Upper lobe of left lung (tissue), 6 donors: ENCODE data around the gene NCAN. TPM values are rescaled to one million over a fixed set of nuclear protein-coding genes. Genes with fewer than 3 reads are reported as not detected.
A peak's percentile ranks its signal among the peaks of the same experiment; 100 is the strongest.

Source experiments
- ATAC-seq, 2 donors: fragments of 200-7000 bp; cut with Tn5 transposase; one replicate each; pipeline ENCODE4 v1.9.1; 2022; ENCODE audit warnings: mild to moderate bottlenecking in 2 of 2, moderate library complexity in 2 of 2; ENCODE audit not compliant: low FRiP score in 2 of 2
- DNase-seq, 2 donors: peaks; one replicate each; pipeline ENCODE4 v3.0.0-alpha.2; 2019 to 2020
- H3K27ac ChIP-seq, 4 donors: fragments of 200-600 bp; sonication (generic); one replicate each; pipeline ENCODE4 v1.5.1; 2016 to 2019
- H3K27me3 ChIP-seq, 4 donors: fragments of 200-600 bp; sonication (generic); one replicate each; pipeline ENCODE4 v1.5.1; 2017 to 2019
- H3K36me3 ChIP-seq, 4 donors: fragments of 200-600 bp; sonication (generic); one replicate each; pipeline ENCODE4 v1.5.1; 2016 to 2019
- H3K4me1 ChIP-seq, 4 donors: fragments of 200-600 bp; sonication (generic); one replicate each; pipeline ENCODE4 v1.5.1; 2018 to 2019
- H3K4me3 ChIP-seq, 4 donors: fragments of 200-600 bp; sonication (generic); one replicate each; pipeline ENCODE4 v1.5.1; 2017 to 2019; ENCODE audit warnings: mild to moderate bottlenecking in 2 of 4, moderate library complexity in 1 of 4
- H3K9me3 ChIP-seq, 4 donors: fragments of 200-600 bp; sonication (generic); one replicate each; pipeline ENCODE4 v1.5.1; 2018 to 2019
- EP300 ChIP-seq, 4 donors: sonication (generic); formaldehyde crosslinking; IDR thresholded peaks; one replicate each; pipeline ENCODE4 v1.5.1; 2017; ENCODE audit warnings: antibody characterized with exemption in 4 of 4, control low read depth in 2 of 4
- POLR2A ChIP-seq, 4 donors: fragments of 450-650 bp; IDR thresholded peaks; one replicate each; pipeline ENCODE4 v1.5.1; 2016 to 2017; ENCODE audit warnings: antibody characterized with exemption in 4 of 4, mild to moderate bottlenecking in 2 of 4
- POLR2AphosphoS5 ChIP-seq, 2 donors: sonication (generic); formaldehyde crosslinking; IDR thresholded peaks; one replicate each; pipeline ENCODE4 v1.5.1; 2017; ENCODE audit warnings: antibody characterized with exemption in 2 of 2
- WGBS, 2 donors: methylation state at CpG; one replicate each; pipeline ENCODE4 v1.1.5; 2017 to 2018; 5-methylcytosine and 5-hydroxymethylcytosine counted together
- total RNA-seq, 6 donors: library from RNA; depleted of rRNA in 4 of 6; stranded (reverse); fragments of >200 nt in 4 of 6; gene quantifications; one replicate each; pipeline versions ENCODE4 v1.1.0 to v1.2.1, GENCODE V29; 2016 to 2021
- TF ChIP-seq, protein P1 (sequence below), 6 experiments: fragments of 450-650 bp in 4 of 6; fragments of 200-600 bp in 2 of 6; sonication (generic) in 2 of 6; IDR thresholded peaks; one replicate each; pipeline ENCODE4 v1.5.1; 2016 to 2019; ENCODE audit warnings: antibody characterized with exemption in 6 of 6
- donor health status: DM: no; HTN: no; CAD: no; lungs with moderate emphysema.
- donor health status: DM: no; HTN: yes; CAD: no; lungs with severe emphysema.

The NCAN gene
- total RNA-seq, 6 donors from 2014 or later, result 3.1 TPM; not detected in 5

DNA sequence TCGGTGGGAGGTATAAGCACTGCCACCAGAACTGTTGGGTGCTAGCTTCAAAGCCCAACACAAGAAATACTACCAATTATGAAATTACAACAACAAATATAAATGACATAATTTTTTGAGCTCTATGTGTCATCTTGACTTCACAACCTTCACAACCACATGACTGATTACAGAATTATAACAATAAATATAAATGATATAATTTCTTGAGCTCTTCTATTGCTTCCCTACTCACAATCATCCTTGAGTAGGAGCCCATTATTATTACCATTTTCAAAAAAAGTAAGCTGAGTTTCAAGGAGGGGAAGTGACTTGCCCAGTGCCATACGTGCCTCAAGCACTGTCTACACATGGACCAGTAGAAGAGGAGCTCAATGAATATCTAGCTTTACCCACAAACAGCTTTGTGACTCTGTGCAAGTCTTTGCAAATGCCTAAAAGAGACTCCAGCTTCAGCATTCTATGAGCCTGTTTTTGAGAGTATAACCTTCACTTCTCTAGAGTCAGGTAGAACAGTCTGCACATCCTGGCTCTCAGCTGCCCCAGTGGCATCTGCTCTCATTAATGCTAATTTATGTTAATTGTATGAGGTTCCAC is 22.6 kb downstream of the NCAN start:
- ATAC-seq (no peak), DNase-seq (no peak)
- no peak overlapping the region for H3K4me3 ChIP-seq
- 75 to 89% methylated on average over 2 of the region's 2 CpGs for WGBS, 2 donors
- H3K27me3 ChIP-seq, result no peaks in the 10 kb centered on the region
- H3K9me3 ChIP-seq, result peaks cover 13 to 26% (median 22%) of the 10 kb centered on the region in 4 donors
- H3K36me3 ChIP-seq, result no peaks in the 10 kb centered on the region
- H3K27ac ChIP-seq, result no peak overlapping the region
- H3K4me1 ChIP-seq, result no peaks in the 10 kb centered on the region
- TF ChIP-seq POLR2A (IDR thresholded peaks at IDR 0.05), result no peak
- no peak for TF ChIP-seq POLR2AphosphoS5 (IDR thresholded peaks at IDR 0.05)
- TF ChIP-seq, protein P1, sequence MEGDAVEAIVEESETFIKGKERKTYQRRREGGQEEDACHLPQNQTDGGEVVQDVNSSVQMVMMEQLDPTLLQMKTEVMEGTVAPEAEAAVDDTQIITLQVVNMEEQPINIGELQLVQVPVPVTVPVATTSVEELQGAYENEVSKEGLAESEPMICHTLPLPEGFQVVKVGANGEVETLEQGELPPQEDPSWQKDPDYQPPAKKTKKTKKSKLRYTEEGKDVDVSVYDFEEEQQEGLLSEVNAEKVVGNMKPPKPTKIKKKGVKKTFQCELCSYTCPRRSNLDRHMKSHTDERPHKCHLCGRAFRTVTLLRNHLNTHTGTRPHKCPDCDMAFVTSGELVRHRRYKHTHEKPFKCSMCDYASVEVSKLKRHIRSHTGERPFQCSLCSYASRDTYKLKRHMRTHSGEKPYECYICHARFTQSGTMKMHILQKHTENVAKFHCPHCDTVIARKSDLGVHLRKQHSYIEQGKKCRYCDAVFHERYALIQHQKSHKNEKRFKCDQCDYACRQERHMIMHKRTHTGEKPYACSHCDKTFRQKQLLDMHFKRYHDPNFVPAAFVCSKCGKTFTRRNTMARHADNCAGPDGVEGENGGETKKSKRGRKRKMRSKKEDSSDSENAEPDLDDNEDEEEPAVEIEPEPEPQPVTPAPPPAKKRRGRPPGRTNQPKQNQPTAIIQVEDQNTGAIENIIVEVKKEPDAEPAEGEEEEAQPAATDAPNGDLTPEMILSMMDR (IDR thresholded peaks at IDR 0.05), result no peak
- TF ChIP-seq EP300 (IDR thresholded peaks at IDR 0.05), result no peak

DNA sequence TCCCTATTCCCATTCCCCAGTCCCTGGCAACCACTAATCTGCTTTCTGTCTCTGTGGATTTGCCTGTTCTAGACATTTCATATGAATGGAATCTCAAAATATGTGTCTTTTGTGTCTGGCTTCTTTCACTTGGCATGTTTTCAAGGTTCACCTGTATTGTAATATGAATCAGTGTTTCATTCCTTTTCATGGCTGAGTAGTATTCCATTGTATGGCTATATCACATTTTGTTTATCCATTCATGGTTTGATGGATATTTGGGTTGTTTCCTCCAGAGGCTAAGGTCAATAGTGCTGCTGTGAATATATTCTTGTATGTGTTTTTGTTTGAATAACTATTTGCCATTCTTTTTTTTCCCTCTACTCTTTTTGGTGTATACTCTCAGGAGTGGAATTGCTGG is 24.4 kb downstream of the NCAN start:
- ATAC-seq (no peak), DNase-seq (no peak)
- Histone ChIP-seq H3K9me3 (peaks cover 13 to 26% (median 22%) of the 10 kb centered on the region in 4 donors), H3K4me1 (no peaks in the 10 kb centered on the region), H3K27me3 (no peaks in the 10 kb centered on the region), H3K4me3 (no peak overlapping the region), H3K36me3 (no peaks in the 10 kb centered on the region), H3K27ac (no peak overlapping the region)
- no peak for TF ChIP-seq EP300 (IDR thresholded peaks at IDR 0.05)
- TF ChIP-seq, protein P1 (IDR thresholded peaks at IDR 0.05), result no peak
- no peak for TF ChIP-seq POLR2A (IDR thresholded peaks at IDR 0.05)
- TF ChIP-seq POLR2AphosphoS5 (IDR thresholded peaks at IDR 0.05), result no peak

DNA sequence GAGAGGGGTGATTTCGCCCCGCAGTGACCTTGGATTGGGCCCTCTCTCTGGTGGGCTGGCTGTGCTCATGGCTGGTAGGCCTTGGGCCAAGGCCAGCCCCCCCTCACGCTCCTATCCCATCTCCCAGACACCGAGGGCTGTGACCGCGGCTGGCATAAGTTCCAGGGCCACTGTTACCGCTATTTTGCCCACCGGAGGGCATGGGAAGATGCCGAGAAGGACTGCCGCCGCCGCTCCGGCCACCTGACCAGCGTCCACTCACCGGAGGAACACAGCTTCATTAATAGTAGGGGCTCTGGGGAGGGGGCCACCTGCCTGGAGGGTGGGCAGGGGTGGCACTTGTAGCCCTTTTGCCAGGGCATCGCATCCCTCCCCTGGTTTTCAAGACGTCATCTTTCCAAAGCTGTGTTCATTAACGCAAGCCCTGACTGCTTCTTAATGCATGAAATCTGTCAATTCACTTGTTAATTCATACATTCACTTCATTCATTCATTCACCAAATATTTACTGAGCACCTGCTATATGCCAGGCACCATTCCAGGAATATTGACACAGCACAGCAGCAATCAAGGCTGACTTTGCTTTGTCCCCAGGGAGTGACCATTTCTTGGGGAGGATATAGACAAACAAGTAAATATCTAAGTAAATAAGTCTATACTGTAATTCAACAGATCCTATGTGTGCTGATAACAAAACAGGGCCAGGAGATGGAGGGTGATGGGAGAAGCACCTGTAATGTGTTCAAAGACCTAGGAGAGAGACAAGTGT is 26.6 kb downstream of the NCAN start:
- Histone ChIP-seq H3K4me1 (no peaks in the 10 kb centered on the region), H3K9me3 (peaks cover 13 to 25% (median 22%) of the 10 kb centered on the region in 4 donors), H3K4me3 (no peak overlapping the region), H3K27ac (no peak overlapping the region), H3K36me3 (no peaks in the 10 kb centered on the region), H3K27me3 (no peaks in the 10 kb centered on the region)
- DNase-seq (peak in 1 of 2 donors; percentile 69), ATAC-seq (no peak)
- WGBS, 2 donors, result 84 to 89% methylated on average over 7 to 17 of the region's 18 CpGs
- no peak for TF ChIP-seq POLR2A (IDR thresholded peaks at IDR 0.05)
- TF ChIP-seq, protein P1 (IDR thresholded peaks at IDR 0.05), result no peak
- no peak for TF ChIP-seq EP300 (IDR thresholded peaks at IDR 0.05)
- TF ChIP-seq POLR2AphosphoS5 (IDR thresholded peaks at IDR 0.05), result no peak

DNA sequence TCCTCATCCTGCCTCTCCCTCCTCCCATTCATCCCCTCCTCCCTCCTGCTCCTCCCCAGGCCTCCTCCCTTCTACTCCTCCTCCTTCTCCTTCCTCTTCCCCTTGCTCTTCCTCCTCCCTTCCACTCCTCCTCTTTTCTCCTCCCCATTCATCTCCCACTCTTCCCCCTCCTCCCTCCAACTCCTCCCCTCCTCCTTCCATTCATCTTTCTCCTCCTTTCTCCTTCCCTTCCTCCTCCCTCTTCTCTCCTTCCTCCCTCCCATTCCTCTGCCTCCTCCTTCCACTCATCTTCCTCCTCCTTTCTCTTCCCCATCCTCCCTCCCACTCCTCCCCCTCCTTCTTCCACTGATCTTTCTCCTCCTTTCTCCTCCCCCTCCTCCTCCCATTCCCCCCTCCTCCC is 27.9 kb downstream of the NCAN start:
- Histone ChIP-seq H3K36me3 (no peaks in the 10 kb centered on the region), H3K9me3 (peaks cover 4 to 12% (median 11%) of the 10 kb centered on the region in 4 donors), H3K27me3 (no peaks in the 10 kb centered on the region), H3K4me3 (no peak overlapping the region), H3K27ac (no peak overlapping the region), H3K4me1 (no peaks in the 10 kb centered on the region)
- DNase-seq (no peak), ATAC-seq (no peak)
- TF ChIP-seq, protein P1 (IDR thresholded peaks at IDR 0.05), result no peak
- TF ChIP-seq EP300 (IDR thresholded peaks at IDR 0.05), result no peak
- TF ChIP-seq POLR2A (IDR thresholded peaks at IDR 0.05), result no peak
